Effector memory CD8-positive, alpha-beta T cell (primary cell): ENCODE measurements around the gene GATAD2B.
"Not testable (repeated sequence)": the region's sequence is repeated elsewhere in the genome, so short reads cannot be mapped to it uniquely, and the experiment has no call there.

Experiments
- ATAC-seq: fragments of 150-1000 bp; cut with Tn5 transposase; replicated peaks from 2 replicates; pipeline ENCODE4 v1.10.0; 2021; ENCODE audit warnings: mild to moderate bottlenecking, moderate library complexity
- DNase-seq, 3 experiments: peaks; one replicate each; pipeline ENCODE4 v3.0.0; 2021
- H3K27ac Mint-ChIP-seq, 2 donors: one replicate each; pipeline ENCODE4 v1.8.0; 2022; ENCODE audit warnings: mild to moderate bottlenecking in 2 of 2, mixed read lengths in 2 of 2, moderate library complexity in 2 of 2
- H3K27me3 Mint-ChIP-seq, 2 donors: one replicate each; pipeline ENCODE4 v1.8.0; 2022; ENCODE audit warnings: mixed read lengths in 2 of 2
- H3K36me3 Mint-ChIP-seq: one replicate; pipeline ENCODE4 v1.8.0; 2022; ENCODE audit warnings: mild to moderate bottlenecking, moderate library complexity, mixed read lengths; ENCODE audit not compliant: insufficient read depth
- H3K4me1 Mint-ChIP-seq, 2 donors: one replicate each; pipeline ENCODE4 v1.8.0; 2022; ENCODE audit warnings: low read depth in 2 of 2, mixed read lengths in 2 of 2
- H3K4me3 Mint-ChIP-seq, 2 donors: one replicate each; pipeline ENCODE4 v1.8.0; 2022; ENCODE audit warnings: mild to moderate bottlenecking in 2 of 2, mixed read lengths in 2 of 2, moderate library complexity in 2 of 2
- H3K9me3 Mint-ChIP-seq, 2 donors: one replicate each; pipeline ENCODE4 v1.8.0; 2022; ENCODE audit warnings: mixed read lengths in 2 of 2

The GATAD2B gene

DNA sequence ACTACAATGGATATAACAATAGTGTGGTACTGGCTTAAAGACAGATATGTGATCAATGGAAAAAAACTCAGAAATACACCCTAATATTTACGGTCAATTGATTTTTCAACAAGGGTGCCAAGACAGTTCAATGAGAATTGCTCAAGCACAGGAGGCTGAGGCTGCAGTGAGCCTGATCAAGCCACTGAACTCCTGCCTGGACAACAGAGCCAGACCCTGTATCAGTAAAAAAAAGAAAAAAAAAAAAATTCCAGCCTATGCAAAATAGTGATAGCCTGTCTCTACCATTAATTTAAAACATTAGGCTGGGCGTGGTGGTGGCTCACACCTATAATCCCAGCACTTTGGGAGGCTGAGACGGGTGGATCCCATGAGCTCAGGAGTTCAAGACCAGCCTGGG is 77.6 kb downstream of the GATAD2B start:
- no peak for ATAC-seq
- peaks cover 20 to 28% of the 10 kb centered on the region in 2 donors for H3K4me1 Mint-ChIP-seq
- H3K9me3 Mint-ChIP-seq = no peaks in the 10 kb centered on the region
- no peaks in the 10 kb centered on the region for H3K27me3 Mint-ChIP-seq
- no peak overlapping the region for H3K4me3 Mint-ChIP-seq
- H3K36me3 Mint-ChIP-seq = peaks cover 11% of the 10 kb centered on the region
- DNase-seq = no peak
- H3K27ac Mint-ChIP-seq = no peak overlapping the region

DNA sequence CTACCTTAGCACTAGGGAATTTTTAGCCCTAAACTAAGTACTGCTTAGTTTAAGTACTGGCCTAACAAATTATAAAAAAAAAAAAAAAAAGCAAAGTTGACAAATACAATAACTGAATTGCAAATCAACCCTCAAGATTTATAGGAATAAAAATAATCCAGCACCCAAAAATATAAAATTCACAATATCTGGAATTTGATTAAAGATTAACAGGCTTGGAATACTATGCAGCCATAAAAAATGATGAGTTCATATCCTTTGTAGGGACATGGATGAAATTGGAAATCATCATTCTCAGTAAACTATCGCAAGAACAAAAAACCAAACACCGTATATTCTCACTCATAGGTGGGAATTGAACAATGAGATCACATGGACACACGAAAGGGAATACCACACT is 78.4 kb downstream of the GATAD2B start:
- H3K27me3 Mint-ChIP-seq, H3K36me3 Mint-ChIP-seq, H3K4me3 Mint-ChIP-seq, DNase-seq, H3K9me3 Mint-ChIP-seq, ATAC-seq: not testable (repeated sequence)
- H3K4me1 Mint-ChIP-seq = peaks cover 14 to 21% of the 10 kb centered on the region in 2 donors
- H3K27ac Mint-ChIP-seq = peak overlapping the region in 1 of 2 donors; percentile 39

DNA sequence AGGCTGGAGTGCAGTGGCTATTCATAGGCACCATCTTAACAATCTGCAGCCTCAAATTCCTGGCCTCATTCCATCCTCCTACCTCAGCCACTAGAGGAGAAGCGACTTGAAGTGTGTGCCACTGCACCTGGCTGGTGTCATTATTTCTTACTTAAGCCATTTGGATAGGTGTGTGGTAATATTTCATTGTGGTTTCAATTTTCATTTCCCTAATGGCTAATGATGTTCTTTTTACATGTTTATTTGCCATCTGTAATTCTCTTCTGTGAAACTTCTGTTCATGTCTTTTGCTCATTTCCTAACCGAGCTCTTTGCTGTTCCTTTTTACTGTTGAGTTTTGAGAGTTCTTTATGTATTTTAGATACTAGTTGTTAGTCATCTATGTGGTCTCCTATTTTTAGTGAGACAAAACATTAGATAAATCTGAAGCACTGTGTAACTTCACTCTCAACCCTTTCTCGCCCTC is 80.7 kb downstream of the GATAD2B start:
- H3K4me3 Mint-ChIP-seq = no peak overlapping the region
- H3K36me3 Mint-ChIP-seq = peaks cover 9% of the 10 kb centered on the region
- H3K4me1 Mint-ChIP-seq = peaks cover 17 to 33% of the 10 kb centered on the region in 2 donors
- no peaks in the 10 kb centered on the region for H3K9me3 Mint-ChIP-seq
- ATAC-seq = no peak
- peak overlapping the region in 1 of 2 donors; percentile 73 for H3K27ac Mint-ChIP-seq
- DNase-seq = no peak
- H3K27me3 Mint-ChIP-seq = no peaks in the 10 kb centered on the region

DNA sequence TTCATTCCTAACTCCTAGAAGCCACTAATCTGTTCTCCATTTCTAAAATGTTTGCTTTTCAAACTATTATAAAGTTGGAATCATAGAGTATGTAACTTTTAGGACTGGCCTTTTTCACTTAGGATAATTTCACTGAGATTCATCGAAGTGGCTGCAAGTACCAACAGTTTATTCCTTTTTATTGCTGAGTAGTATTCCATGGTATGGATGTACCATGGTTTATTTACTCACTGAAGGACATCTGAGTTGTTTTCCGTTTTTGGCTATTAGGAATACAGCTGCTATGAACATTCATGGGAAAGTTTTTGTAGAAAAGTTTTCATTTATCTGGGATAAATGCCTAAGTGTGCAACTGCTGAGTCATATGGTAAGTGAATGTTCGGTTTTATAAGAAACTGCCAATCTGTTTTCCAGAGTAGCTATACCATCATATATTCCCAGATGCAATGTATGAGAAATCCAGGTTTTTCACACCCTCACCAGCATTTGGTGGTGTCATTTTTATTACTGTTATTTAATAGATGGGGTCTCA is 81.2 kb downstream of the GATAD2B start:
- H3K27ac Mint-ChIP-seq = peak overlapping the region in 1 of 2 donors; percentile 32
- H3K27me3 Mint-ChIP-seq = no peaks in the 10 kb centered on the region
- H3K4me1 Mint-ChIP-seq = peaks cover 17 to 33% of the 10 kb centered on the region in 2 donors
- peaks cover 4% of the 10 kb centered on the region for H3K36me3 Mint-ChIP-seq
- DNase-seq (no peak), ATAC-seq (no peak)
- no peak overlapping the region for H3K4me3 Mint-ChIP-seq
- H3K9me3 Mint-ChIP-seq = no peaks in the 10 kb centered on the region

GRCh38 chr1:153840774-153841173 is 82.0 kb downstream of the GATAD2B start:
- Mint-ChIP-seq H3K27ac (peak overlapping the region in 1 of 2 donors; percentile 32), H3K4me1 (peaks cover 13 to 29% of the 10 kb centered on the region in 2 donors)
- not testable (repeated sequence) for H3K27me3 Mint-ChIP-seq, H3K36me3 Mint-ChIP-seq, H3K4me3 Mint-ChIP-seq, ATAC-seq, H3K9me3 Mint-ChIP-seq, DNase-seq

DNA sequence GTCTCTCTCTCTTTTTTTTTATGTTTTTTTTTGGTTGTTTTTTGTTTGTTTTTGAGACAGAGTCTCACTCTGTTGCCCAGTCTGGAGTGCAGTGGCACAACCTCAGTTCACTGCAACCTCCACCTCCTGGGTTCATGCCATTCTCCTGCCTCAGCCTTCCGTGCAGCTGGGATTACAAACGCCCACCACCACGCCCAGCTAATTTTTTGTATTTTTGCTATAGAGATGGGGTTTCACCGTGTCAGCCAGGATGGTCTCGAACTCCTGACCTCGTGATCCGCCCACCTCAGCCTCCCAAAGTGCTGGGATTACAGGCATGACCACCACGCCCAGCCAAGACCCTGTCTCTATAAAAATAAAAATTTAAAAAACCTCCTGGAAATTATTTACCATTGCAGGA is 88.8 kb downstream of the GATAD2B start:
- H3K27ac Mint-ChIP-seq, H3K4me3 Mint-ChIP-seq, H3K9me3 Mint-ChIP-seq, DNase-seq, H3K27me3 Mint-ChIP-seq, ATAC-seq: not testable (repeated sequence)
- peaks cover 13% of the 10 kb centered on the region for H3K36me3 Mint-ChIP-seq
- peaks cover 10 to 22% of the 10 kb centered on the region in 2 donors for H3K4me1 Mint-ChIP-seq

DNA sequence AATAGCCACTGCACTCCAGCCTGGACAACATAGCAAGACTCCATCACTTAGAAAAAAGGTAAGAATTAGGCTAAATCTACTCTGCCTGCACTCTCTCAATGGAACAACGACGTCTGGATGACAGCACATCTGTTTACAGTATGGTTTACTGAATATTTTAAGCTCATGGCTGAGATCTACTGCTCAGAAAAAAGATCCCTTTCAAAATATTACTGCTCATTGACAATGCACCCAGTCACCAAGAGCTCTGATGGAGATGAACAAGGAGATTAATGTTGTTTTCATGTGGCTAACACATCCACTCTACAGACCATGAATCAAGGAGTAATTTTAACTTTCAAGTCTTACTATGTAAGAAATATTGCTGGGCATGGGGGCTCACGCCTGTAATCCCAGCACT is 89.6 kb downstream of the GATAD2B start:
- Mint-ChIP-seq H3K27me3 (no peaks in the 10 kb centered on the region), H3K9me3 (no peaks in the 10 kb centered on the region), H3K4me1 (peaks cover 10 to 22% of the 10 kb centered on the region in 2 donors), H3K4me3 (no peak overlapping the region), H3K27ac (peak overlapping the region; percentile 38 to 74), H3K36me3 (peaks cover 18% of the 10 kb centered on the region)
- DNase-seq = no peak
- no peak for ATAC-seq

DNA sequence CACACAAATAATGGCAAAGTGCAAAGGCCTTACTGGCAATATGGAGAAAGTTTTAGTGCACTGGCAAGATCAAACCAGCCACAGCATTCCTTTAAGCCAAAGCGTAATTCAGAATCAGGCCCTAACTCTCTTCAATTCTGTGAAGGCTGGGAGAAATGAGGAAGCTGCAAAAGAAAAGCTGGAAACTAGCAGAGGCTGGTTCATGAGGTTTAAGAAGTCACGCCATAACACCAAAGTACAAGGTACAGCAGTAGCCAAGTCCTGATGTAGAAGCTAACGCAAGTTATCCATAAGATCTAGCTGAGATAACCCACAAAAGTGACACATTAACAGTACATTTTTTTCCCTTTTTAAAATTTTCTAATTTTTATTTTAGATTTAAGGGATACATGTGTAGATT is 90.5 kb downstream of the GATAD2B start:
- Mint-ChIP-seq H3K27me3 (no peaks in the 10 kb centered on the region), H3K9me3 (no peaks in the 10 kb centered on the region), H3K36me3 (peaks cover 27% of the 10 kb centered on the region), H3K27ac (peak overlapping the region in 1 of 2 donors; percentile 74), H3K4me3 (no peak overlapping the region), H3K4me1 (peaks cover 9 to 15% of the 10 kb centered on the region in 2 donors)
- ATAC-seq = no peak
- no peak for DNase-seq

DNA sequence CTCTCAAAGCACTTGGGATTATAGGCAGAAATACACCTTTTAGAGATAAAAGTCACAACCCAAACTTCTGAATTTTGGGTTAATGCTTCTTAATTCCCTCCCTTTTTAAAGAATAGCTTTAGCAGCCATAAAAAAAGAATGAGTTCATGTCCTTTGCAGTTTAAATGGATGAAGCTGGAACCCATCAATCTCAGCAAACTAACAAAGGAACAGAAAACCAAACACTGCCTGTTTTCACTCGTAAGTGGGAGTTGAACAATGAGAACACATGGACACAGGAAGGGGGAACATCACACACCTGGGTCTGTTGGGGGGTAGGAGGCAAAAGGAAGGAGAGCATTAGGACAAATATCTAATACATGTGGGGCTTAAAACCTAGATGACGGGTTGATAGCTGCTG is 91.7 kb downstream of the GATAD2B start:
- no peaks in the 10 kb centered on the region for H3K9me3 Mint-ChIP-seq
- H3K27ac Mint-ChIP-seq = peak overlapping the region in 1 of 2 donors; percentile 32
- H3K4me1 Mint-ChIP-seq = peaks cover 9 to 12% of the 10 kb centered on the region in 2 donors
- peaks cover 33% of the 10 kb centered on the region for H3K36me3 Mint-ChIP-seq
- no peak overlapping the region for H3K4me3 Mint-ChIP-seq
- H3K27me3 Mint-ChIP-seq = no peaks in the 10 kb centered on the region
- ATAC-seq (no peak), DNase-seq (no peak)

DNA sequence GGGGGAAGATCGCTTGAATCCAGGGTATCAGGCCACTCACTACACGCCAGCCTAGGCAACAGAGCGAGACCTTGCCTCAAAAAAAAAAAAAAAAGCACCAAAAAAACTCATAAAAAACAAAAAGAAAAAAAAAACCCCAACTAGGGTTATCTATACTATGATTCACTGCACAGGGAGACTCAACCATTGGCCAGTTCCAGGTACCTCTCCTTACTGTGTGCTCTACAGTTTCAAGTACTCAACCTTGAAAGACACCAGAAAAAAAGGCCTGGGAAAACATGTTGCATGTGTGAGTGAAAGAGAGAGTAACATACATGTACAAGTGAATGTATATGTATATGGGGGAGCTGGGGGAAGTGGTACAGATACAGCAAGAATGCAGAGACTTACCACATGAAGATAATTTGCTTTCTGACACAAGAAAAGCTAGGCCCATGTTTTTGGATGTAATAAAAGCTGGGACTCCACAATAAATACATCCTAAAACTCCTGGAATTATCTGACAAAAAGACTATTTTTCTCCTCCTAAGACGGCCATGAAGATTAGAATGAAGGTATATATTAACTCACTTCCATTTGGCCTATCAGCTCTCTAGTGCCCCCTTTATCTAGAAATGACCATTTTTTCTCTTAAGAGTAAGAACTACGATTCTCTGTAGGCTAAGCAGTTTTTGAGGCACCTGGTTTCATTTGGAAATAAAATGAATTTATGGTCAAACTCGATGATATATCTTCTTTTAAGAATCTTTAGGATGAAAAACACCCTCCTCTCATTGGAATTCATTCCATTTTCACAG is 95.4 kb downstream of the GATAD2B start:
- DNase-seq = no peak
- H3K4me1 Mint-ChIP-seq = peaks cover 2 to 6% of the 10 kb centered on the region in 2 donors
- no peak for ATAC-seq
- no peaks in the 10 kb centered on the region for H3K9me3 Mint-ChIP-seq
- peak overlapping the region in 1 of 2 donors; percentile 72 for H3K27ac Mint-ChIP-seq
- no peaks in the 10 kb centered on the region for H3K27me3 Mint-ChIP-seq
- peaks cover 30% of the 10 kb centered on the region for H3K36me3 Mint-ChIP-seq
- no peak overlapping the region for H3K4me3 Mint-ChIP-seq

GRCh38 chr1:153818876-153819275 is 103.9 kb downstream of the GATAD2B start:
- Mint-ChIP-seq H3K27ac (peak overlapping the region in 1 of 2 donors; percentile 85), H3K4me3 (no peak overlapping the region)
- ATAC-seq = no peak

GRCh38 chr1:153816283-153816889 is 106.4 kb downstream of the GATAD2B start:
- no peak for DNase-seq
- Mint-ChIP-seq H3K27me3 (no peaks in the 10 kb centered on the region), H3K36me3 (peaks cover 77% of the 10 kb centered on the region), H3K4me3 (no peak overlapping the region), H3K27ac (no peak overlapping the region), H3K4me1 (peaks cover 0 to 1% of the 10 kb centered on the region in 2 donors), H3K9me3 (no peaks in the 10 kb centered on the region)
- ATAC-seq = no peak

More at GRCh38 chr1:153818876-153819275, 103.9 kb downstream of the GATAD2B start:
- Mint-ChIP-seq H3K36me3 (peaks cover 52% of the 10 kb centered on the region), H3K9me3 (no peaks in the 10 kb centered on the region), H3K4me1 (peaks cover 0 to 1% of the 10 kb centered on the region in 2 donors), H3K27me3 (no peaks in the 10 kb centered on the region)
- no peak for DNase-seq

DNA sequence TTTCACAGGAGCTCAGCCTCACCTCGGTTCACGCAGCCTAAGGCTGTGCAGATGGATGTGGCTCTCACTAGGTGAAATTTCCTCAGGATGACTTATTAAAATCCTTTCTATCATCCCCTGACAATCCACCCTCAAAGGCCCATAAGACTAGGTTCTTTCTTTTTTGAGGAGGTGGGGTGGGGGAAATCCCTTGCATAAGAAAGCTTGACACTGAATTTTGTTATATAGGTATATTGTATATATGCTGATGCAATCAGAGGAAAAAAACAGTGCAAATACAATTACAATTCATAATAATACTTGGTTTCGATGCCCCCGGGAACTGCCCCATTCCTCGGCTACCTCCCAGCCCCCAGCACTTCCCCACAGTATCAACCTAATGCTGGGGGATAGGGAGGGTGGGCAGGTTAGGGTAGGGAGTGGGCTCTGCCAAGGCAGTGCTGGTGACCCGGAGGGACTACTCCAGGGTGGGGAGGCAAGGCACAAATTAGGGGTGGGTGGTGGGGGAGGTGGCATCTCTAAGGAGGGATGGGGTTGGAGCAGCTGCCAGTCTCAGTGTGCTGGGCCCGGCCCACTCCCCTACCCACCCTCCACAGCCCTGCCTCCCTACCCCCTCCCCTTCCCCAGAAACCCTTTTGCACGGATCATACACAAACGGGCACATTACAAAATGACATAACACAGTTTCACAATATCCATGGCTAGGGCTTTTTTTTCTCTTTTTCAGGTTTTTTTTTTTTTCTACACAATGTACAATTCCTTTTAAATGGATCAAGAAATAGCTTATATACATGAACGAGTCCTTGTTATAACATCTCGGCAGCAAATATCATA is 116.7 kb downstream of the GATAD2B start:
- H3K27ac Mint-ChIP-seq = peak overlapping the region; percentile 89 to 92
- peaks cover 37% of the 10 kb centered on the region for H3K36me3 Mint-ChIP-seq
- peaks cover 31 to 41% of the 10 kb centered on the region in 2 donors for H3K4me1 Mint-ChIP-seq
- no peaks in the 10 kb centered on the region for H3K9me3 Mint-ChIP-seq
- ATAC-seq (peak; percentile 2), DNase-seq (no peak)
- no peaks in the 10 kb centered on the region for H3K27me3 Mint-ChIP-seq
- H3K4me3 Mint-ChIP-seq = peak overlapping the region; percentile 24 to 49
